Mucosa of descending colon (tissue), 3 donors: ENCODE data around the gene C2orf76. TPM values are rescaled to one million over a fixed set of nuclear protein-coding genes. Genes with fewer than 3 reads are reported as not detected.
A peak's percentile ranks its signal among the peaks of the same experiment; 100 is the strongest.

Experiments used
- ATAC-seq: fragments of 200-7000 bp; cut with Tn5 transposase; one replicate; pipeline ENCODE4 v1.9.1; 2020; ENCODE audit warnings: mild to moderate bottlenecking, moderate library complexity
- DNase-seq, 3 donors: peaks; one replicate each; pipeline ENCODE4 v3.0.0-alpha.2; 2020
- H3K36me3 ChIP-seq: fragments of 200-600 bp; one replicate; pipeline ENCODE4 v1.8.0; 2021; ENCODE audit warnings: low read depth, mild to moderate bottlenecking
- H3K4me1 ChIP-seq: fragments of 200-600 bp; one replicate; pipeline ENCODE4 v1.8.0; 2021; ENCODE audit warnings: low read depth, mild to moderate bottlenecking
- H3K4me3 ChIP-seq: fragments of 200-600 bp; one replicate; pipeline ENCODE4 v1.8.0; 2021; ENCODE audit warnings: mild to moderate bottlenecking
- H3K9me3 ChIP-seq: fragments of 200-600 bp; one replicate; pipeline ENCODE4 v1.8.0; 2021; ENCODE audit warnings: mild to moderate bottlenecking
- intact Hi-C, 2 donors: fragments of 100-400 bp; cut with DNase I in 1 of 2; cut with micrococcal nuclease in 1 of 2; formaldehyde crosslinking; loops; one replicate each; pipeline versions ENCODE4 v1.11.0 to v1.11.1; 2022; cut with DNase I, micrococcal nuclease
- total RNA-seq, 3 donors: library from RNA; stranded (reverse); fragmentation: NEBNext Ultra II Directional in 2 of 3; extraction: Animal tissue kit (Norgen Biotek cat#: 25700) in 2 of 3; gene quantifications; one replicate each; pipeline versions ENCODE4 v1.2.1 to v1.2.4, GENCODE V29; 2021 to 2023
- TF ChIP-seq, protein P1 (sequence below): fragments of 200-600 bp; IDR thresholded peaks from one replicate; pipeline ENCODE4 v1.8.0; 2022; ENCODE audit warnings: antibody characterized with exemption, mild to moderate bottlenecking
- donor health status: DM: no; HTN: no; CAD: no; lungs with moderate emphysema.
- donor health status: DM: no; HTN: no; CAD: no.
- donor health status: DM: no; HTN: yes; CAD: no.

C2orf76 gene
- total RNA-seq, 3 donors from 2014 or later, result 5.4 to 11.2 (median 5.5) TPM

DNA sequence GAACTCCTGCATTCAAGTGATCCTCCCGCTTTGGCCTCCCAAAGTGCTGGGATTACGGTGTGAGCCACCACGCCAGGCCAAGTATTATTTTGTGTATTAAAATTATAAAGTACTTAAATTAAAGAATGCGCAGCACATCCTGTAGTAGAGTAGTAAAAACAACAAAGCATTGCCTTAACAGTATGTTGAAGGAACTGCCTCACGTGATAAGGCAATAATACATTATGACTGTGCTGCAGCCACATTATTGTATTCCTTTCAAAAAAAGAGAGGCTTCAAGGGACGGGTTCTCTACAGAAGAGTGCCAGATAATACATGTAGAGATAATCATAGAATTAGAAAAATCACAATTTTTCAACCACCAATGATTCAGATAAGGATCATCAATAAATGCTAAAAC is 33.7 kb downstream of the C2orf76 start:
- no peak for DNase-seq
- Histone ChIP-seq H3K9me3 (no peaks in the 10 kb centered on the region), H3K4me1 (no peaks in the 10 kb centered on the region), H3K4me3 (no peak overlapping the region), H3K36me3 (no peaks in the 10 kb centered on the region)
- TF ChIP-seq, protein P1, sequence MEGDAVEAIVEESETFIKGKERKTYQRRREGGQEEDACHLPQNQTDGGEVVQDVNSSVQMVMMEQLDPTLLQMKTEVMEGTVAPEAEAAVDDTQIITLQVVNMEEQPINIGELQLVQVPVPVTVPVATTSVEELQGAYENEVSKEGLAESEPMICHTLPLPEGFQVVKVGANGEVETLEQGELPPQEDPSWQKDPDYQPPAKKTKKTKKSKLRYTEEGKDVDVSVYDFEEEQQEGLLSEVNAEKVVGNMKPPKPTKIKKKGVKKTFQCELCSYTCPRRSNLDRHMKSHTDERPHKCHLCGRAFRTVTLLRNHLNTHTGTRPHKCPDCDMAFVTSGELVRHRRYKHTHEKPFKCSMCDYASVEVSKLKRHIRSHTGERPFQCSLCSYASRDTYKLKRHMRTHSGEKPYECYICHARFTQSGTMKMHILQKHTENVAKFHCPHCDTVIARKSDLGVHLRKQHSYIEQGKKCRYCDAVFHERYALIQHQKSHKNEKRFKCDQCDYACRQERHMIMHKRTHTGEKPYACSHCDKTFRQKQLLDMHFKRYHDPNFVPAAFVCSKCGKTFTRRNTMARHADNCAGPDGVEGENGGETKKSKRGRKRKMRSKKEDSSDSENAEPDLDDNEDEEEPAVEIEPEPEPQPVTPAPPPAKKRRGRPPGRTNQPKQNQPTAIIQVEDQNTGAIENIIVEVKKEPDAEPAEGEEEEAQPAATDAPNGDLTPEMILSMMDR, result no peak
- intact Hi-C loops, result no loop called here
- ATAC-seq, result peak; percentile 61

DNA sequence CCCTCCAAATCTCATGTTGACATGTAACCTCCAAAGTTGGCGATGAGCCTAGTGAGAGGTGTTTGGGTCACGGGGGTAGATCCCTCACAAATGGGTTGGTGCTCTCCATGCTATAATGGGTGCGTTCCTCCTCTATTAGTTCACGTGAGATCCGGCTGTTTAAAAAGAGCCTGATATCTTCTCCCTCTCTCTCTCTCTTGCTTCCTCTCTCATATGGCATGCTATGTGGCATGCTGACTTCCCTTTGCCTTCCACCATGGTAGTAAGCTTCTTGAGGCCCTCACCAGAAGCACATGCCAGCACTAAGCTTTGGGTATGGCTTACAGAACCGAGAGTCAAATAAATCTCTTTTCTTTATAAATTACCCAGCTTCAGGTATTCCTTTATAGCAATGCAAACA is 39.2 kb downstream of the C2orf76 start:
- Histone ChIP-seq H3K4me3 (no peak overlapping the region), H3K9me3 (no peaks in the 10 kb centered on the region)

DNA sequence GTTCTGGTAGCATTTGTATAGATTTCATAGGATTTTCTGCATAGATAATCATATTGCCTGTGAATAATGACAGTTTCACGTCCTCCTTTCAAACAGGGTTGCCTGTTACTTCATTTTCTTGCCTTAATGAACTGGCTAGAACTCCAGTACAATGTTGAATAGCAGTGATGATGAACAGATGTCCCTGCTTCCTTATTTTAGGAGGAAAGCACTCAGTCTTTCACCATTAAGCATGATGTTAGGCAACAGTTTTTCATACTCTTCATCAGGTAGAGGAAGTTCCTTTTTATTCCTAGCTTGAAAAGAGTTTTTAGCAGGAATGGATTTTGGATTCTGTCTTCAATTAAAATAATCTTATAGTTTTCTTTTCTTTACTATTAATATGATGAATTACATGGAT is 39.7 kb downstream of the C2orf76 start:
- DNase-seq (no peak), ATAC-seq (no peak)
- Histone ChIP-seq H3K4me1 (peaks cover 8% of the 10 kb centered on the region), H3K36me3 (no peaks in the 10 kb centered on the region), H3K9me3 (no peaks in the 10 kb centered on the region), H3K4me3 (no peak overlapping the region)
- TF ChIP-seq, protein P1, result no peak
- intact Hi-C loops, result no loop called here

More for the DNA sequence above, 39.2 kb downstream of the C2orf76 start:
- ATAC-seq, result no peak
- H3K36me3 ChIP-seq, result no peaks in the 10 kb centered on the region
- intact Hi-C loops, result no loop called here
- TF ChIP-seq, protein P1, result no peak
- peaks cover 8% of the 10 kb centered on the region for H3K4me1 ChIP-seq
- DNase-seq, result no peak

DNA sequence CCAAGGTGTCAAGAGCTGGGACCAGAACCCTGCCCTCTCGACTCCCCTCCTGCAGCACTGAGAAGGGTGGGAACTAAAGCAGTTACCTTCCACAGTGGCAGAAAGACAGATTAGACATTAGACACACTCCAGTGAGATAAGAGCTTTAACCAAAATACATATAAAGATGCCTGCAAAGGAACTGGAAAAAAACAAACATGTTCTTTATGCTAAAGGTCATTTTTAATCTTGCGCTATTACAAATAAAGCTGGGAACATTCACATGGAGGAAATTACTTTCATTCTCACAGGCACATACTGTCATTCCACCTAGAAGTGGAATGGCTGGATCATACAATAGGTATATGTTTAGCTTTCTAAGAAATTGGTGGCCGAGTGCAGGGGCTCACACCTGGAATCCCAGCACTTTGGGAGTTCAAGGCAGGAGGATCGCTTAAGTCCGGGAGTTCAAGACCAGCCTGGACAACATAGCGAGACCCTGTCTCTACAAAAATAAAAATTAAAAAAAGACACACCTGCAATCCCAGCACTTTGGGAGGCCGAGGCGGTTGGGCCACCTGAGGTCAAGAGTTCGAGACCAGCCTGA is 41.9 kb downstream of the C2orf76 start:
- DNase-seq, result no peak
- Histone ChIP-seq H3K36me3 (no peaks in the 10 kb centered on the region), H3K4me3 (no peak overlapping the region), H3K4me1 (peaks cover 8% of the 10 kb centered on the region), H3K9me3 (no peaks in the 10 kb centered on the region)
- peak; percentile 91 for ATAC-seq
- TF ChIP-seq, protein P1, result no peak
- intact Hi-C loops, result no loop called here

DNA sequence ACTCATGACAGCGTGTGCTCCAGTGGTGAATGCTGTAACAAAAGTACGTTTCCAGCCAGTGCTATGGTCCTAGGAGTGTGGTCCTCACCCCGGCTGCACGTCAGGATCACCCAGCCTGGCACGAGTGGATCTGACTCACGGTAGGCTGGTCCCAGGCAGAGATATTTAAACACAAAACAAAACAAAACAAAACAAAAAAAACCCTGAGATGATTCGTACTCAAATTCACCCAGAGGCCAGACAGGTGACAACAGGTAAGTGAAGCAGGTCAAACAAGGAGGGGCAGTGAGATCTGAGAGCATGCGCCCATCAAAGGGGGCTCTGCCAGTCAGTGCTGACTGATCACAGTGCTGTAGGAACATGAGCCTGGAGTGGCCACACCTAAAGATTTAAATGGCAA is 43.2 kb downstream of the C2orf76 start:
- peaks cover 8% of the 10 kb centered on the region for H3K4me1 ChIP-seq
- ATAC-seq (no peak), DNase-seq (no peak)
- H3K36me3 ChIP-seq, result no peaks in the 10 kb centered on the region
- intact Hi-C loops, result no loop called here
- H3K4me3 ChIP-seq, result no peak overlapping the region
- TF ChIP-seq, protein P1, result no peak
- no peaks in the 10 kb centered on the region for H3K9me3 ChIP-seq

DNA sequence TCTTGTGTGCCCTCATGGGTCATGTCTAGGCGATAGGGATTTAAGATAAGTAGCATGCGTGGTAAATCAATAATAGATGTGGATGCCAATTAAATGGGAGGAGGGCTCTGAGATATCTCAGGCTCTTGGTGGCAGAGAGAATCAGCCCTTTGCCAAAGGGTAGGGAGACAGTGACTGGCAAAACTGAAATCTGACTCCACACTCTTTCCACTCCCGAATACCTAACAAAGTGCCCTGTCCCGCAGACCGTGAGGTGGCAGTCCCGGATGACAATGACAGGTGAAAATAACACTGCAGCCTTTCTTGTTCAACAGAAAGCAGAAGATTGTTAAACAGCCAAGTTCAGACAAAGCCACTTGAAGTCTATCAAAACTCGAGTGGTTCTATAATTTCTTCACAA is 47.0 kb downstream of the C2orf76 start:
- Histone ChIP-seq H3K4me1 (peaks cover 13% of the 10 kb centered on the region), H3K4me3 (no peak overlapping the region), H3K9me3 (no peaks in the 10 kb centered on the region), H3K36me3 (no peaks in the 10 kb centered on the region)
- ATAC-seq (no peak), DNase-seq (no peak)
- TF ChIP-seq, protein P1, result no peak
- intact Hi-C loops, result no loop called here
